Measurements from ENCODE around the gene ZNF709. TPM values are rescaled to one million over a fixed set of nuclear protein-coding genes. Genes with fewer than 3 reads are reported as not detected.
"Not testable (repeated sequence)": the region's sequence is repeated elsewhere in the genome, so short reads cannot be mapped to it uniquely, and the experiment has no call there.

ZNF709 gene
- total RNA-seq, 4 donors from 2014 or later, result 0.52 to 1.7 (median 0.61) TPM

DNA sequence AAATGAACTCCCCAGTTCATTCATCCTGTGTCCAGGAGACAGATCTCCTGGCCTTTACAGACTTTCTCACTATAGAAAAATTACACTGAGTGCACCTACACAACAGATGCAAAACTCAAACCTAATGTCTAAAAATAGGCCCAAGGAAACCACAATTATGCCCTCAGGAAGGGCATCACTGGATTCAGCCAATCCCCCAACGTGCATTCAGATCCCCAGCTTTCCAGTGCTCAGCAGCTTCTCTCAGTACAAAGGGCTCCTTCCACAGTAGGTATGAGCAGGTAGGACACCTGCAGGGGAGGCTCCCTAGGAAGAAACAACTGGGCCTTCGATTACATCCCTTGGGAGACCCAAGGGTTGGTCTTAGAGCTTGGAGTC, 2.1 kb downstream of the ZNF709 start:
- Histone ChIP-seq H3K4me1 (peaks cover 6 to 7% of the 10 kb centered on the region in 2 donors), H3K4me3 (no peak overlapping the region), H3K9me3 (no peaks in the 10 kb centered on the region), H3K36me3 (no peaks in the 10 kb centered on the region), H3K27ac (no peak overlapping the region), H3K27me3 (no peaks in the 10 kb centered on the region)
- in situ Hi-C loops (cut with MboI; ENCODE audit: low sequenced_read_pairs in 4 of 4) (no loop called here), intact Hi-C loops (cut with DNase I; ENCODE audit: low total_unique reads) (no loop called here)
- DNase-seq (no peak), ATAC-seq (no peak)
- TF ChIP-seq, protein P1, sequence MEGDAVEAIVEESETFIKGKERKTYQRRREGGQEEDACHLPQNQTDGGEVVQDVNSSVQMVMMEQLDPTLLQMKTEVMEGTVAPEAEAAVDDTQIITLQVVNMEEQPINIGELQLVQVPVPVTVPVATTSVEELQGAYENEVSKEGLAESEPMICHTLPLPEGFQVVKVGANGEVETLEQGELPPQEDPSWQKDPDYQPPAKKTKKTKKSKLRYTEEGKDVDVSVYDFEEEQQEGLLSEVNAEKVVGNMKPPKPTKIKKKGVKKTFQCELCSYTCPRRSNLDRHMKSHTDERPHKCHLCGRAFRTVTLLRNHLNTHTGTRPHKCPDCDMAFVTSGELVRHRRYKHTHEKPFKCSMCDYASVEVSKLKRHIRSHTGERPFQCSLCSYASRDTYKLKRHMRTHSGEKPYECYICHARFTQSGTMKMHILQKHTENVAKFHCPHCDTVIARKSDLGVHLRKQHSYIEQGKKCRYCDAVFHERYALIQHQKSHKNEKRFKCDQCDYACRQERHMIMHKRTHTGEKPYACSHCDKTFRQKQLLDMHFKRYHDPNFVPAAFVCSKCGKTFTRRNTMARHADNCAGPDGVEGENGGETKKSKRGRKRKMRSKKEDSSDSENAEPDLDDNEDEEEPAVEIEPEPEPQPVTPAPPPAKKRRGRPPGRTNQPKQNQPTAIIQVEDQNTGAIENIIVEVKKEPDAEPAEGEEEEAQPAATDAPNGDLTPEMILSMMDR (IDR thresholded peaks at IDR 0.05 in 4 of 5, conservative IDR thresholded peaks at IDR 0.05 in 1 of 5), result no peak

DNA sequence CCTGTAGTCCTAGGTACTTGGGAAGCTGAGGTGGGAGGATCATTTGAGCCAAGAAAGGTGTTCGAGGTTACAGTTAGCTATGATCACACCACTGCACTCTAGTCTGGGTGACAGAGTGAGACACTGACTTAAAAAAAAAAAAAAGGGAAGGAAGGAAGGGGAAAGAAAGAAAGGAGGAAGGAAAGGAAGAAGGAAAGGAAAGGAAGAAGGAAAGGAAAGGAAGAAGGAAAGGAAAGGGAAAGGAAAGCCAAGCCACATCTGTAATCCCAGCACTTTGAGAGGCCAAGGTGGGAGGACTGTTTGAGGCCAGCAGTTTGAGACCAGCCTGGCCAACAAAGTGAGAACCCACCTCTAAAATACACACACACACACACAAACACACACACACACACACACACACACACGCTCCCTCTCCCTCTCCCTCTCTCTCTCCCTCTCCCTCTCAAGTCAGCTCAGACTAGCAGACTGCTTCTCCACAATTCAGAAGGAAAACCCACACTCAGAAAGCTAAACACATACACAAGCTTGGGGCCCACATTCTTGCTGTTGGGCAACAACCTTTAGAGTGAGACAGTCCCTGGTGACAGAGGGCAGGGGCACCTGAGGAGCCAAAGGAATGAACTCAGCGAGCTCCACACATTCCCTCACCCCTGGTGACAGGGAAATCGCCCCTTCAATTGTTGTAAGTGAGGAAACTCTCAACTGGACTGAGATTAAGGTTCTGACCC, 2.7 kb downstream of the ZNF709 start:
- Histone ChIP-seq H3K27ac (no peak overlapping the region), H3K4me3 (no peak overlapping the region), H3K27me3 (no peaks in the 10 kb centered on the region), H3K4me1 (peaks cover 6 to 7% of the 10 kb centered on the region in 2 donors), H3K9me3 (no peaks in the 10 kb centered on the region), H3K36me3 (no peaks in the 10 kb centered on the region)
- ATAC-seq (no peak), DNase-seq (no peak)
- TF ChIP-seq, protein P1 (IDR thresholded peaks at IDR 0.05 in 4 of 5, conservative IDR thresholded peaks at IDR 0.05 in 1 of 5), result no peak
- TF ChIP-seq POLR2A (IDR thresholded peaks at IDR 0.05), result no peak
- intact Hi-C loops (cut with DNase I; ENCODE audit: low total_unique reads) (no loop called here), in situ Hi-C loops (cut with MboI; ENCODE audit: low sequenced_read_pairs in 4 of 4) (no loop called here)

DNA sequence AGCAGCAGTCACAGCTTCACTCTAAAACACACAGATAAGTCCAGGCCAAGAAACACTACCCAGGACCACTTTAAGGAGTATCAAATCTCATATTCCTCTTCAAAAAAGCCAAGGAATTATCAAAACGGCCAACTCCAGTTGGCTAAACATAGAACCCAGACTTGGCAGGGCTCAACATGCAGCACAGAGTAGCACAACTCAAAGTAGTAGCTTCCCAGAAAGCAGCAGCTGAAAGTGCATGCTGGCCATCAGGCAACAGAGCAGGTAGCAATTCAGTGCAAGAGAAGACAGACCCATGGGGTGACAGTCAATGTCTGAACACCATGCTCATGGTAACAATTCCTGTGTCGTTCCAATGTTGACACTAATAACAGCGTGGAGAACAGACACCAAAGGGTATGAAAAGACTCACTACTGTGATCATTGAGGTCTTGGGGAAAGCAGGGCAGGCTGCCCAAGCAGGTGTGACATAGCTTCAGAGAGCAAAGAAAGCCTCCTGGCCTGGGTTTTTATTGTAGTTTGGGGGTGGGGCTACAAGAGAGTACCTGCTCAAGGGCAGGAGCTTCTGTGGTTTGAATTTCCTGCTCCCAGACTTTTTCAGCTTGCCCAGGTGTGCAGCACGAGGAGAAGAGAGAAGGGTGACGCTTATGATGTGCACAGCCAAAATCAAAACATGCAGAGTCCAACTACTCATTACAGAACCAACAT, 6.2 kb downstream of the ZNF709 start:
- Histone ChIP-seq H3K36me3 (no peaks in the 10 kb centered on the region), H3K9me3 (no peaks in the 10 kb centered on the region), H3K27me3 (no peaks in the 10 kb centered on the region), H3K27ac (no peak overlapping the region), H3K4me1 (peaks cover 0 to under 1% of the 10 kb centered on the region in 2 donors), H3K4me3 (no peak overlapping the region)
- ATAC-seq, result no peak
- TF ChIP-seq POLR2A (IDR thresholded peaks at IDR 0.05), result no peak
- TF ChIP-seq, protein P1 (IDR thresholded peaks at IDR 0.05 in 4 of 5, conservative IDR thresholded peaks at IDR 0.05 in 1 of 5), result no peak
- DNase-seq, result no peak
- intact Hi-C loops (cut with DNase I; ENCODE audit: low total_unique reads), result no loop called here
- in situ Hi-C loops (cut with MboI; ENCODE audit: low sequenced_read_pairs in 4 of 4), result no loop called here

DNA sequence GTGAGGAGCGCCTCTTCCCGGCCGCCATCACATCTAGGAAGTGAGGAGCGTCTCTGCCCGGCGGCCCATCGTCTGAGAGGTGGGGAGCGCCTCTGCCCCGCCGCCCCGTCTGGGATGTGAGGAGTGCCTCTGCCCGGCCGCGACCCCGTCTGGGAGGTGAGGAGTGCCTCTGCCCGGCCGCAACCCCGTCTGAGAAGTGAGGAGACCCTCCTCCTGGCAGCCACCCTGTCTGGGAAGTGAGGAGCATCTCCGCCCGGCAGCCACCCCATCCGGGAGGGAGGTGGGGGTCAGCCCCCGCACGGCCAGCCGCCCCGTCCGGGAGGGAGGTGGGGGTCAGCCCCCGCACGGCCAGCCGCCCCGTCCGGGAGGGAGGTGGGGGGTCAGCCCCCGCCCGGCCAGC, 17.0 kb downstream of the ZNF709 start:
- intact Hi-C loops (cut with DNase I; ENCODE audit: low total_unique reads); H3K27ac ChIP-seq; H3K27me3 ChIP-seq; DNase-seq; ATAC-seq; in situ Hi-C loops (cut with MboI; ENCODE audit: low sequenced_read_pairs in 4 of 4); H3K4me3 ChIP-seq; H3K4me1 ChIP-seq: not testable (repeated sequence)
- peaks cover 17 to 41% (median 28%) of the 10 kb centered on the region in 3 donors for H3K9me3 ChIP-seq
- peaks cover 6 to 38% of the 10 kb centered on the region in 2 donors for H3K36me3 ChIP-seq

DNA sequence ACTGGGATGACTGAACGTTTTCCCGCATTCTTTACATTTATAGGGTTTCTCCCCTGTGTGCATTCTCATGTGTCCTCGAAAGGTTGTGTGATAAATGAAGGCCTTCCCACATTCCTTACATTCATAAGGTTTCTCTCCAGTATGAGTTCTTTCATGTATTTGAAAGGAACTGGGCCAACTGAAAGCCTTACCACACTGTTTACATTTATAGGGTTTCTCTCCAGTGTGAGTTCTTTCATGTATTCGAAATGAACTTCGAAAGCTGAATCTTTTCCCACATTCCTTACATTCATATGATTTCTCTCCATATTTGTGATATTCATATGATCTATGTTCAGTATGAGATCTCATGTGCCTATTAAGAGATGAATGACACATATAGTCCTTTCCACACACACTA, 19.4 kb downstream of the ZNF709 start:
- no peak for ATAC-seq
- H3K27ac ChIP-seq, result no peak overlapping the region
- TF ChIP-seq, protein P1 (IDR thresholded peaks at IDR 0.05 in 4 of 5, conservative IDR thresholded peaks at IDR 0.05 in 1 of 5), result no peak
- no peak for TF ChIP-seq POLR2A (IDR thresholded peaks at IDR 0.05)
- H3K9me3 ChIP-seq, result peaks cover 19 to 47% (median 28%) of the 10 kb centered on the region in 3 donors
- in situ Hi-C loops (cut with MboI; ENCODE audit: low sequenced_read_pairs in 4 of 4) (no loop called here), intact Hi-C loops (cut with DNase I; ENCODE audit: low total_unique reads) (no loop called here)
- DNase-seq, result no peak
- no peaks in the 10 kb centered on the region for H3K4me1 ChIP-seq
- H3K27me3 ChIP-seq, result no peaks in the 10 kb centered on the region
- H3K36me3 ChIP-seq, result peaks cover 9 to 39% of the 10 kb centered on the region in 2 donors
- H3K4me3 ChIP-seq, result peak overlapping the region in 1 of 4 donors; percentile 6
